IMR-90 (cell line): ENCODE data around the gene SORD.

Experiments
- CTCF ChIP-seq: conservative IDR thresholded peaks from 2 replicates; pipeline ENCODE4 v1.5.1; 2012; ENCODE audit warnings: mild to moderate bottlenecking, low read depth, low read length, improper control_type of control experiment
- NFE2L2 ChIP-seq: fragments of 150-350 bp; IDR thresholded peaks from 2 replicates; pipeline ENCODE4 v1.6.1; 2016; ENCODE audit warnings: low read depth, mild to moderate bottlenecking, low read length
- POLR2A ChIP-seq: IDR thresholded peaks from 2 replicates; pipeline ENCODE4 v1.6.1; 2012; ENCODE audit warnings: mild to moderate bottlenecking, low read depth, low read length

GRCh38 chr15:45121020-45121419, 98.0 kb downstream of the SORD start:
- no peak for TF ChIP-seq NFE2L2
- no peak for TF ChIP-seq POLR2A
- TF ChIP-seq CTCF: no peak
